GM19455 (cell line): ENCODE data around the gene FOXF1.

Experiments
- ATAC-seq: cut with Tn5 transposase; IDR thresholded peaks from one replicate; pipeline ENCODE4 v1.9.1; 2021; ENCODE audit not compliant: unreplicated experiment

Gene FOXF1

GRCh38 chr16:86510465-86511261 lies at the start of gene FOXF1:
Gene FOXF1, plus strand, starts transcription at chr16:86510527. Its CDS starts 43 bp downstream, at chr16:86510570.
- no peak for ATAC-seq

GRCh38 chr16:86461037-86461436 lies 49.3 kb upstream of the FOXF1 start:
- ATAC-seq: no peak

- no peak for ATAC-seq
These were observed 47.8 kb upstream of the FOXF1 start for GRCh38 chr16:86462334-86463084.

- no peak for ATAC-seq
These were observed 46.3 kb upstream of the FOXF1 start for GRCh38 chr16:86464044-86464443.

GRCh38 chr16:86465434-86465833 lies 44.9 kb upstream of the FOXF1 start:
- no peak for ATAC-seq

GRCh38 chr16:86466696-86467406 lies 43.5 kb upstream of the FOXF1 start:
- ATAC-seq: no peak

- no peak for ATAC-seq
These were observed 42.8 kb upstream of the FOXF1 start for GRCh38 chr16:86467490-86467889.

GRCh38 chr16:86470964-86471363 lies 39.4 kb upstream of the FOXF1 start:
- ATAC-seq: no peak

GRCh38 chr16:86471896-86472295 lies 38.4 kb upstream of the FOXF1 start:
- no peak for ATAC-seq

- ATAC-seq: no peak
These were observed 38.0 kb upstream of the FOXF1 start for GRCh38 chr16:86472366-86472765.

- no peak for ATAC-seq
These were observed 33.3 kb upstream of the FOXF1 start for GRCh38 chr16:86476956-86477534.

GRCh38 chr16:86477642-86478041 lies 32.7 kb upstream of the FOXF1 start:
- ATAC-seq: no peak

GRCh38 chr16:86478779-86479178 lies 31.5 kb upstream of the FOXF1 start:
- no peak for ATAC-seq

GRCh38 chr16:86479419-86479818 lies 30.9 kb upstream of the FOXF1 start:
- no peak for ATAC-seq

- no peak for ATAC-seq
These were observed 29.9 kb upstream of the FOXF1 start for GRCh38 chr16:86480444-86480843.

GRCh38 chr16:86481607-86482006 lies 28.7 kb upstream of the FOXF1 start:
- no peak for ATAC-seq

- ATAC-seq: no peak
These were observed 26.1 kb upstream of the FOXF1 start for GRCh38 chr16:86484240-86484639.

GRCh38 chr16:86485746-86486145 lies 24.6 kb upstream of the FOXF1 start:
- ATAC-seq: no peak

GRCh38 chr16:86490859-86491639 lies 19.3 kb upstream of the FOXF1 start:
- no peak for ATAC-seq

- no peak for ATAC-seq
These were observed 18.7 kb upstream of the FOXF1 start for GRCh38 chr16:86491640-86492023.
